Cardiac fibroblast (primary cell): ENCODE data around the gene INSRR.

Experiments used
- DNase-seq, 2 donors: peaks; one replicate each; pipeline versions ENCODE4 v3.0.0 to v3.0.0-alpha.2; 2010; ENCODE audit warnings: low read depth in 2 of 2
- H3K4me3 ChIP-seq, 2 donors: replicated peaks in 1 of 2; 1 replicate in 1 of 2; 2 replicates in 1 of 2; pipeline ENCODE4 v1.5.1; 2011; ENCODE audit warnings: low read depth in 2 of 2, low read length in 2 of 2, mild to moderate bottlenecking in 2 of 2, moderate library complexity in 1 of 2
- TF ChIP-seq, protein P1 (sequence below): IDR thresholded peaks from one replicate; pipeline ENCODE4 v1.5.1; 2011; ENCODE audit warnings: low read depth, mild to moderate bottlenecking, low read length, inconsistent platforms

The INSRR gene

DNA sequence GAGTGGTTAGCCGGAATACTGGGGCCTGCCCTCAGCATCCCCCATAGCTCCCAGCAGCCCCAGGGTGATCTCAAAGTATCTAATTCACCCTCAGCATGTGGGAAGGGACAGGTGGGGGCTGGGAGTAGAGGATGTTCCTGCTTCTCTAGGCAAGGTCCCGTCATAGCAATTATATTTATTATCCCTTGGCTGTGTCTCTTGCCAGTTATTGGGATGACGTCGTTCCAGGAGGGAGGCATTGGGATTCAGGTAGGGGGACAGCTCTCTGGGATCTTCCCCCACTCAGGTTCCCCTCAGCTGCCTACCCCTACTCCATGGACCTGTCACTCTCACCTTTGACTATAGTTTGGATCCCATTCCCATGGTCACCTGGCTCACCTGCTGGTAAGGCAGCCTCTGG is 22.7 kb upstream of the INSRR start:
- H3K4me3 ChIP-seq: no peak overlapping the region
- DNase-seq: no peak
- TF ChIP-seq, protein P1, sequence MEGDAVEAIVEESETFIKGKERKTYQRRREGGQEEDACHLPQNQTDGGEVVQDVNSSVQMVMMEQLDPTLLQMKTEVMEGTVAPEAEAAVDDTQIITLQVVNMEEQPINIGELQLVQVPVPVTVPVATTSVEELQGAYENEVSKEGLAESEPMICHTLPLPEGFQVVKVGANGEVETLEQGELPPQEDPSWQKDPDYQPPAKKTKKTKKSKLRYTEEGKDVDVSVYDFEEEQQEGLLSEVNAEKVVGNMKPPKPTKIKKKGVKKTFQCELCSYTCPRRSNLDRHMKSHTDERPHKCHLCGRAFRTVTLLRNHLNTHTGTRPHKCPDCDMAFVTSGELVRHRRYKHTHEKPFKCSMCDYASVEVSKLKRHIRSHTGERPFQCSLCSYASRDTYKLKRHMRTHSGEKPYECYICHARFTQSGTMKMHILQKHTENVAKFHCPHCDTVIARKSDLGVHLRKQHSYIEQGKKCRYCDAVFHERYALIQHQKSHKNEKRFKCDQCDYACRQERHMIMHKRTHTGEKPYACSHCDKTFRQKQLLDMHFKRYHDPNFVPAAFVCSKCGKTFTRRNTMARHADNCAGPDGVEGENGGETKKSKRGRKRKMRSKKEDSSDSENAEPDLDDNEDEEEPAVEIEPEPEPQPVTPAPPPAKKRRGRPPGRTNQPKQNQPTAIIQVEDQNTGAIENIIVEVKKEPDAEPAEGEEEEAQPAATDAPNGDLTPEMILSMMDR: no peak

DNA sequence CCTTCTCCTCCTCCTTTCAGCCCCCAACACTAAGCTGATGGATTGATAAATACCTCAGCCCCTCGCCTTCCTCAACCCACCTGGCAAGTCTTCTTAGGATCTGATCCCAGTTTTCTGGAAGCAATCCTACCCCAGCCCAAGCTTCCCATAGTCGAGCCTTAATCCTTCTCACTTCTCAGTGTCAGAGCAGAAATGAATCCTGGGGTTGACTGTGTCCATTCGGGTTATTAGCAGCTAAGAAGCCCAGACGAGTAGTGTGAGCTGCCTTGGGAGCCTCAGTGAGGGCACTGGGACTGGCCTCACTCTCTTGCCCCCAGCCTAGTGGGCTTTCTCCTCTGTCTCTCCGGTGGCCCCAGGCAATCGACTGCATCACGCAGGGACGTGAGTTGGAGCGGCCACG is 22.2 kb upstream of the INSRR start:
- no peak for DNase-seq
- TF ChIP-seq, protein P1: no peak
- no peak overlapping the region for H3K4me3 ChIP-seq

DNA sequence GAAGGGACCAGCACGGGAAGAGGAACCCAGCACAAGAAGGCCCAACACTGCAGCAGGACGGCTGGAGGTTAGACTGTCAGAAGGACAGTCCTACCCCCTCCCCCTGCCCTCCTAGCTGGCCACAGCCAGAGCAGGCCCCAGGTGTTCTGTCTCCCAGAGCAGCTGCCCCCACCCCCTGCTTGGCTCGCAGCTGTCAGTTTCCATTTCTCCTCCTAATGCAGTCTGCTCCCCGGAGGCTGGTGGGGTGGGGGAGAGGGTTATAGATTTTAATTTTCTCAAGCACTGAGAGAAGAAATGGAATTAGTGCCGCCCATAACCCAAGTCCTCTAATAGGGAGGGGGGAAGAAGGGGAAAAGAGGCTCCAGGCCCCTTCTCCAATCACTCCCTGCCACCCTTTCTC is 21.6 kb upstream of the INSRR start:
- H3K4me3 ChIP-seq: no peak overlapping the region
- TF ChIP-seq, protein P1: no peak
- DNase-seq: no peak

DNA sequence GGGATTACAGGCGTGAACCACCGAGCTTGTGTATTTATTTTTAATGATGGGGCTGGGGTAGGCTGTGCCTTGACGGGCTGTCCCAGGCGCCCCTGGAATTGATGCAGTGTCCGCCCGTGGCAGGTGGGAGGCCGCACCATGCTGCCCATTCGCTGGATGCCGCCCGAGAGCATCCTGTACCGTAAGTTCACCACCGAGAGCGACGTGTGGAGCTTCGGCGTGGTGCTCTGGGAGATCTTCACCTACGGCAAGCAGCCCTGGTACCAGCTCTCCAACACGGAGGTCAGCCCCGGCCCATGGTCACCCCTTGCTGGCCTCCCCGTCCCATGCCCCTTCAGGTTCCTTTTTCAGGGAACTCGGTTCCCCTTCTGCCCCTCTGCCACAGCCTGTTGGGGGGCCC is 21.0 kb upstream of the INSRR start:
- DNase-seq: no peak
- no peak overlapping the region for H3K4me3 ChIP-seq
- TF ChIP-seq, protein P1: no peak

DNA sequence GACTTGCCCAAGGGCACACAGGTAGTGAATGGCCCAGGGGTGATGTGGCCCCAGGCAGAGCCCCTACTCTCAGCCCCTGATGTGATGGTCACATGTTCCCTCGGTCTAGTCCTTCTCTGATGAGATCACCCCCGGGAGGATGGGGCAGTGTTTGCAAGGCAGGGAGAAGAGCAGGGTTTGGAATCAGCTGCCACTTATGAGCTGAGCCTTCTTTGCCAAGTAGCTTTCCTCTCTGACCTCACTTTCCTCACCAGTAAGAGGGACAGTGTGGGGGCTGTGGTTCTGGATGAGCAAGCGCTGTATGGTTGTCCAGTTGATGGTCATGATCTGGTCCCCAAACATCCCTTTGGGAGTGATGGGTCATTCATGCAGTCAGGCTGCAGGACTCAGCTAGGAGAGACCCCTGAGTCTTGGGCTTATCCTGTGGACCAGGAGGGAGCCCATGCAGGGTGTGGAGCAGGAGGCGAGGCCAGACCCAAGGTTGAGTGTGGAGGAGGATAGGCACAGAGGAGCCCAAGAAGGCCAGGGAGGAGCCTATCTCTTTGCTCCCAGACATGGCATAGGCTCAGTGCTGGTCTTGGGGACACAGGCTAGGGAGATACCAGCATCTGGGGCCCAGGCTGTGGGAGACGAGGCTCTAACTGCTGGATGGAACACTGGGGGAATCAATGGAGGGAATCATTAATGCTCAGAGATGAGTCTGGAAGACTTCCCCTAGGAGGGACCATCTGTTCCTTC is 18.7 kb upstream of the INSRR start:
- no peak overlapping the region for H3K4me3 ChIP-seq
- TF ChIP-seq, protein P1: no peak
- DNase-seq: no peak

DNA sequence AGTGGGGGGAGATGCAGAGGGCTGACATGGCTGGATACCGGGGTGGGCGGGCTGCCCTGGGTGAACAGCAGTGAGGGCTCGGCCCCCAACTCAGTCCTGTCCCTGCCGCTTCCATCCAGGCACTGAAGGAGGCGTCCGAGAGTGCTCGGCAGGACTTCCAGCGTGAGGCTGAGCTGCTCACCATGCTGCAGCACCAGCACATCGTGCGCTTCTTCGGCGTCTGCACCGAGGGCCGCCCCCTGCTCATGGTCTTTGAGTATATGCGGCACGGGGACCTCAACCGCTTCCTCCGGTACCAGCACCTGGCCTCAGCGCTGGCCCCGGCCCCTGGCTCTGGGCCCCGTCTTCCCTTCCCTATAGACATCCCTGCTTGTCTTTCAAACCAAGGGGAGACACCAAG is 17.4 kb upstream of the INSRR start:
- DNase-seq: no peak
- TF ChIP-seq, protein P1: no peak
- H3K4me3 ChIP-seq: no peak overlapping the region

DNA sequence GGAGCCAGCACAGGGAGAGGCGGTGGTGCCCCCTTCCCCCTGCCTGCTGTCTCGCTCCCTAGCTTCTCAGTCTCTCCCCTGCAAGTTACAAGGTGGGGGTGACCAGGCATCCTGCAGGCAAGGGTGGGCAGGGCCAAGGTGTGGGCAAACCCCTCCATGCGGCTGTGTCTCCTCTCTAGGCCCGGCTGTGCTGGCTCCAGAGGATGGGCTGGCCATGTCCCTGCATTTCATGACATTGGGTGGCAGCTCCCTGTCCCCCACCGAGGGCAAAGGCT is 16.4 kb upstream of the INSRR start:
- TF ChIP-seq, protein P1: no peak
- DNase-seq: no peak
- no peak overlapping the region for H3K4me3 ChIP-seq
